Right atrium auricular region (tissue), 2 donors: ENCODE data around the gene WDR43. TPM values are rescaled to one million over a fixed set of nuclear protein-coding genes. Genes with fewer than 3 reads are reported as not detected.

Source experiments
- DNase-seq: peaks from one replicate; pipeline ENCODE4 v3.0.0-alpha.2; 2019; ENCODE audit warnings: low spot score
- H3K27ac ChIP-seq, 2 donors: fragments of 200-600 bp; sonication (generic); 1 replicate in 1 of 2; 2 replicates in 1 of 2; pipeline ENCODE4 v1.5.1; 2016 to 2019
- H3K27me3 ChIP-seq, 2 donors: fragments of 200-600 bp; sonication (generic); one replicate each; pipeline versions ENCODE4 v1.5.1 to v1.6.0; 2017 to 2019
- H3K36me3 ChIP-seq: fragments of 200-600 bp; sonication (generic); one replicate; pipeline ENCODE4 v1.5.1; 2016
- H3K4me1 ChIP-seq, 2 donors: fragments of 200-600 bp; sonication (generic); one replicate each; pipeline versions ENCODE4 v1.5.1 to v1.6.0; 2017 to 2019
- H3K4me3 ChIP-seq, 2 donors: fragments of 200-600 bp; sonication (generic); 1 replicate in 1 of 2; 2 replicates in 1 of 2; pipeline ENCODE4 v1.5.1; 2017 to 2019; ENCODE audit warnings: mild to moderate bottlenecking in 1 of 2, moderate library complexity in 1 of 2
- H3K9me3 ChIP-seq, 2 donors: fragments of 200-600 bp; sonication (generic); one replicate each; pipeline ENCODE4 v1.5.1; 2019
- CTCF ChIP-seq, 2 donors: fragments of 200-600 bp; sonication (generic); IDR thresholded peaks; one replicate each; pipeline ENCODE4 v1.5.1; 2019; ENCODE audit warnings: antibody characterized with exemption in 2 of 2
- total RNA-seq, 2 donors: library from RNA; depleted of rRNA; stranded (reverse); fragments of >200 nt; gene quantifications; one replicate each; pipeline ENCODE4 v1.1.0, GENCODE V29; 2016

The WDR43 gene
- total RNA-seq, 2 donors from 2014 or later = 17.8 to 18.9 TPM

- Histone ChIP-seq H3K4me1 (peaks cover 0 to 8% of the 10 kb centered on the region in 2 donors), H3K9me3 (no peaks in the 10 kb centered on the region), H3K27ac (no peak overlapping the region), H3K4me3 (no peak overlapping the region), H3K27me3 (no peaks in the 10 kb centered on the region), H3K36me3 (no peaks in the 10 kb centered on the region)
- DNase-seq = no peak
- no peak for TF ChIP-seq CTCF (IDR thresholded peaks at IDR 0.05)
These were observed 62.0 kb downstream of the WDR43 start for GRCh38 chr2:28956415-28956826.

GRCh38 chr2:28956890-28957289 is 62.4 kb downstream of the WDR43 start:
- TF ChIP-seq CTCF (IDR thresholded peaks at IDR 0.05) = peak in 1 of 2 donors; percentile 44
- no peak overlapping the region for H3K4me3 ChIP-seq

GRCh38 chr2:28958689-28959088 is 64.2 kb downstream of the WDR43 start:
- H3K36me3 ChIP-seq = no peaks in the 10 kb centered on the region
- DNase-seq = peak; percentile 72
- no peaks in the 10 kb centered on the region for H3K9me3 ChIP-seq
- H3K27me3 ChIP-seq = no peaks in the 10 kb centered on the region
- H3K27ac ChIP-seq = peak overlapping the region; percentile 1 to 39
- no peak overlapping the region for H3K4me3 ChIP-seq
- TF ChIP-seq CTCF (IDR thresholded peaks at IDR 0.05) = peak; percentile 53 to 79
- H3K4me1 ChIP-seq = peaks cover 0 to 8% of the 10 kb centered on the region in 2 donors

More at GRCh38 chr2:28956890-28957289, 62.4 kb downstream of the WDR43 start:
- Histone ChIP-seq H3K27me3 (no peaks in the 10 kb centered on the region), H3K9me3 (no peaks in the 10 kb centered on the region), H3K4me1 (peaks cover 0 to 8% of the 10 kb centered on the region in 2 donors), H3K36me3 (no peaks in the 10 kb centered on the region), H3K27ac (no peak overlapping the region)
- no peak for DNase-seq

GRCh38 chr2:28960401-28960800 is 65.9 kb downstream of the WDR43 start:
- Histone ChIP-seq H3K27me3 (no peaks in the 10 kb centered on the region), H3K4me3 (no peak overlapping the region), H3K36me3 (no peaks in the 10 kb centered on the region), H3K27ac (peak overlapping the region; percentile 39 to 54), H3K4me1 (peaks cover 0 to 8% of the 10 kb centered on the region in 2 donors), H3K9me3 (no peaks in the 10 kb centered on the region)
- no peak for DNase-seq
- no peak for TF ChIP-seq CTCF (IDR thresholded peaks at IDR 0.05)

- no peak for TF ChIP-seq CTCF (IDR thresholded peaks at IDR 0.05)
These were observed 68.0 kb downstream of the WDR43 start for GRCh38 chr2:28962505-28962904.

GRCh38 chr2:28970464-28971160 is 76.1 kb downstream of the WDR43 start:
- no peak for TF ChIP-seq CTCF (IDR thresholded peaks at IDR 0.05)
- H3K27me3 ChIP-seq = no peaks in the 10 kb centered on the region
- no peak for DNase-seq

More at GRCh38 chr2:28962505-28962904, 68.0 kb downstream of the WDR43 start:
- Histone ChIP-seq H3K36me3 (no peaks in the 10 kb centered on the region), H3K4me3 (no peak overlapping the region), H3K4me1 (peaks cover 0 to 8% of the 10 kb centered on the region in 2 donors), H3K27me3 (no peaks in the 10 kb centered on the region), H3K27ac (no peak overlapping the region), H3K9me3 (no peaks in the 10 kb centered on the region)
- DNase-seq = no peak

More at GRCh38 chr2:28970464-28971160, 76.1 kb downstream of the WDR43 start:
- no peaks in the 10 kb centered on the region for H3K36me3 ChIP-seq
- no peak overlapping the region for H3K27ac ChIP-seq
- H3K4me3 ChIP-seq = no peak overlapping the region
- H3K9me3 ChIP-seq = no peaks in the 10 kb centered on the region
- no peaks in the 10 kb centered on the region for H3K4me1 ChIP-seq
